ENCODE results near the gene HARS1.
"Not testable (repeated sequence)": the region's sequence is repeated elsewhere in the genome, so short reads cannot be mapped to it uniquely, and the experiment has no call there.

Gene HARS1

GRCh38 chr5:140690941-140691924 lies at the start of gene HARS1, which contains the start of gene HARS2:
Gene HARS1, minus strand, starts transcription at chr5:140691370. Its CDS starts 66 bp downstream, at chr5:140691304.
Gene HARS2, plus strand, starts transcription at chr5:140691455. Its CDS starts 194 bp downstream, at chr5:140691649.
- peak; percentile 80 to 85 (median 81) for DNase-seq (ENCODE audit: low read depth in 2 of 3, low spot score in 1 of 3)

DNA sequence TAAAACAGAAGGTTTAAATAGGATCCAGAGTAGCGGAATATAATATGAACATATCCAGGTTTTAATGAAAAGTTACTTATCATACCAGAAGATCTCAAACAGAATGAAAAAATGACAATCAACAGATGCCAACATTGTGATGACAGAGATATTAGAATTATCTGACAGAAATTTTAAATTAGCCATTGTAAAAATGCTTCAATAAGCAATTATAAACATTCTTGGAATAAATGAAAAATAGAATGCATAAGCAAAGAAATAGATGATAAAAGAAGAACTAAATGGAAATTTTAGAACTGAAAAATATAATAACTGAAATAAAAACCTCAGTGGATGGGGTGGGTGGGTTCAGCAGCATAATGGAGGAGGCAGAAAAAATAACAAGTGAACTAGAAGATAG lies 46.3 kb upstream of the HARS1 start:
- no peak for DNase-seq (ENCODE audit: low read depth in 2 of 3, low spot score in 1 of 3)

GRCh38 chr5:140734354-140734753 lies 43.2 kb upstream of the HARS1 start:
- DNase-seq (ENCODE audit: low read depth in 2 of 3, low spot score in 1 of 3): no peak

DNA sequence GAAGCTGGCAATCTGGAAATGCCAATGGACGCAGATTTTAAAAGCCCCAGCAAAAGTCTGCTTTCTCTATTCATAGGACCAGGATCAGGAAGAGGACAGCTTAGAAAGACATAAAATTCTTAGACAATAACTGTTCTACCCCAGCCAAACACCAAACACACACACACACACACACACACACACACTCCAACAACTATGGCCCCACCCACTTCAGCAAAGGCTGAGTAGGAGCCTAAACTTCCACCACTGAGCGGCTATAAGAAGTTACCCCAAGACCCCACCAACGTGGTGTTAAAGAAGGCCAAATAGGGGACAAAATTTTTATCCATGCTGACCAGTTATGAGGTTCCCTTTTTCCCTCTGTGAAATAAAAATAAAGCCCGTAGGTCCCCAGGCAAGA lies 41.9 kb upstream of the HARS1 start:
- DNase-seq (ENCODE audit: low read depth in 2 of 3, low spot score in 1 of 3): no peak

DNA sequence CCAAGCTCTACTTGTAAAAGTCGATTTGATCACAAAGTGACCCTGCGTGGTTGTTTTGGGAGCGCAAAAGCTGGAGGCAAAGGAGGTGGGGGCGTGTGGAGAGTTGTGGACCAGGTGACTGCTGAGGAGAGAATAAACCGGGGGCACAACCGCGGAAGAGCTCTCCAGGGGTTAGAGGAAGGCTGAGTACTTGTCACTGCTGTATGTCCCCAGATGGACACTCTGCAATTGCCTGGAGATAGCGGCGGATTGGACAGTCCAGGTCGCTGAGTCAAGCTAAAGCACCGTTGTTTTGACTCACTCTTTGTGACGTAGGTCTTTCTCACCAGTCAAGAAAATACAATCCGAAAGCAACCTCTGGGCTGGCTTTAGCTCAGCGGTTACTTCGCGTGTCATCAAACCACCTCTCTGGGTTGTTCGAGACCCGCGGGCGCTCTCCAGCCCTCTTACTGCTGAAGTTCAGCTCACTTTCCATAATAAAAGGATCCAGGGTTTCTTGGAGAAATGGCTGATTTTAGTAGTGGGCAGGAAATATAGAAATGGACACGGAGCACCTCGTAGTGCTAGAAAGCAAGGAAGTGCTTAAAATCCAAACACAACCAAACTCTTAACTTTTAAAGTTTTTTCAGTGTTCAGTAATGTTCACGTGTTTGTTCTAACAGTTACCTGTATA lies 34.8 kb upstream of the HARS1 start:
- DNase-seq (ENCODE audit: low read depth in 2 of 3, low spot score in 1 of 3): peak; percentile 72 to 90 (median 80)

DNA sequence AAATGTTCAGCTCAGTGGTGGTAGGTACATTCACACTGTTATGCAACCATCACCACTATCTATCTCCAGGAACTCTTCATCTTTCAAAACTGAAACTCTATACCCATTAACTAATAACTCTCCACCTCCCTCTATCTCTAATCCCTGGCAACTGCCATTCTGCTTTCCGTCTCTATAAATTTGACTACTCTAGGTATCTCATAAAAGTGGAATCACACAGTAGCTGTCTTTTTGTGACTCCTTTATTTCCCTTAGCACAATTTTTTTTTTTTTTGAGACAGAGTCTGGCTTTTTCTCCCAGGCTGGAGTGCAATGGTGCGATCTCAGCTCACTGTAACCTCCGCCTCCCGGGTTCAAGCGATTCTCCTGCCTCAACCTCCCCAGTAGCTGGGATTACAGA lies 30.2 kb upstream of the HARS1 start:
- not testable (repeated sequence) for DNase-seq (ENCODE audit: low read depth in 2 of 3, low spot score in 1 of 3)

- not testable (repeated sequence) for DNase-seq (ENCODE audit: low read depth in 2 of 3, low spot score in 1 of 3)
Measured at GRCh38 chr5:140720738-140721137, 29.6 kb upstream of the HARS1 start.

DNA sequence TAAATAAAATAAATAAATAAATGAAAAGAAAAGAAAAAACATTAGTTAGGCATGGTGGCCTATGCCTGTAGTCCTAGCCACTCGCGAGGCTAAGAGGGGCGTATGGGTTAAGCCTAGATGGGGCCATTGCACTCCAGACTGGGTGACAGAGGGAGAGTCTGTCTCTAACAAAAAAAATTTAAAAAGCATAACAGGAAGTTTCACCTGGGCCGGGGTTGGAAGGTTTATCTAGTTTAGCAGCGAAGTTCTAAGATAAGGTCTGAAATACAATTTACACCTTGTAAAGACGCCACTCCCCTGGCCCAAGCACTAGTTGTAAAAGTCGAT lies 27.1 kb upstream of the HARS1 start:
- no peak for DNase-seq (ENCODE audit: low read depth in 2 of 3, low spot score in 1 of 3)

DNA sequence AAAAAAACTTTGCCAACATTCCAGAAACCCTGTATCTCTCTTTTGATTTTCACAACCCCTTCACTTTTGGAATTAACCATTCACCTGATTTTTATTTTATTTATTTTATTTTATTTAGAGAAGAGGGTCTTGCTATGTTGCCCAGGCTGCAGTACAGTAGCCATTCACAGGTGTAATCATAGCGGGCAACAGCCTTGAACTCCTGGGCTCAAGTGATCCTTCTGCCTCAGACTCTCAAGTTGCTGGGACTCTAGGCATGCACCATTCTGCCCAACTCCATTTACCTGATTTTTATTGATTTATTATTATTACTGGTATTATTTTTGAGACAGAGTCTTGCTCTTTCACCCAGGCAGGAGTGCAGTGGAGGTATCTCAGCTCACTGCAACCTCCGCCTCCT lies 25.1 kb upstream of the HARS1 start:
- DNase-seq (ENCODE audit: low read depth in 2 of 3, low spot score in 1 of 3): not testable (repeated sequence)

- no peak for DNase-seq (ENCODE audit: low read depth in 2 of 3, low spot score in 1 of 3)
Measured at GRCh38 chr5:140713562-140714094, 22.5 kb upstream of the HARS1 start.

DNA sequence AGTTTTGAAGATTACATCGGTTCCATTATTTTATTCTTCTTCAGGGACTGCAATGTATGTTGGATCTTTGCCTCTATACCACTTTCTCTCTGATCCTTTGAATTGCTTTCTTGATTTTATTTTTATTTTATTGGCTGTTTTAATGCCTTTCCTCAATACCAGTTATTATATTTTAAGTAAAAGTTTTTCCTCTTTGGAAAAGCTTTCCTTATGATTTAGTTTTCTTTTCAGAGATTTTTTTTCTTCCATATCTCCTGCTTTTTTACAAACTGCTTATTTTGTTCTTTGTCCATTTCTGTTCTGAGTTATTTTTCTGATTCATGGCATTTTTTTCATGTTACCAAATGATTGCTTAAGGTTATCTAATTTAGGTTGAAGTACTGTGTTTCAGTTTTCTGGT lies 20.6 kb upstream of the HARS1 start:
- no peak for DNase-seq (ENCODE audit: low read depth in 2 of 3, low spot score in 1 of 3)

GRCh38 chr5:140710899-140711552 lies 19.9 kb upstream of the HARS1 start:
- peak; percentile 71 to 100 (median 90) for DNase-seq (ENCODE audit: low read depth in 2 of 3, low spot score in 1 of 3)

- not testable (repeated sequence) for DNase-seq (ENCODE audit: low read depth in 2 of 3, low spot score in 1 of 3)
Measured at GRCh38 chr5:140708787-140709186, 17.6 kb upstream of the HARS1 start.

DNA sequence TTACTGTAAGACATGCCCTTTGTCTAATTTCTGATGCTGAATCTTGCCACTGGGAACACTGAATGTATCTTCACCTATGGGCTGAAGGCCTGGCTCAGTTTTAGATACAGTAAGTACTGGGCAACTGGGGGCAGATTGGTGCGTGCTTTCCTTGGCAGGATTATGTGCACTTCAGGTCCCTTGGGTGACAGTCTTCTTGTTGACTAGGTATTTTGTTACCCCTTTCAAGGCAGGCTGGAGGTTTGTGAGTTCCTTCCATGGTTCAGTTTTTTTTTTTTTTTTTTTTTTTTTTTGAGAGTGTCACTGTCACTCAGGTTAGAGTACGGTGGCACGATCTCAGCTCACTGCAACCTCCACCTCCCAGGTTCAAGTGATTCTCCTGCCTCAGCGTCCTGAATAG lies 16.6 kb upstream of the HARS1 start:
- no peak for DNase-seq (ENCODE audit: low read depth in 2 of 3, low spot score in 1 of 3)

- DNase-seq (ENCODE audit: low read depth in 2 of 3, low spot score in 1 of 3): peak; percentile 87 to 88 (median 87)
Measured at GRCh38 chr5:140700177-140701144, 9.3 kb upstream of the HARS1 start, which contains the start of gene ZMAT2. Gene ZMAT2, plus strand, starts transcription at chr5:140700447. Its CDS starts 14 bp downstream, at chr5:140700461.

DNA sequence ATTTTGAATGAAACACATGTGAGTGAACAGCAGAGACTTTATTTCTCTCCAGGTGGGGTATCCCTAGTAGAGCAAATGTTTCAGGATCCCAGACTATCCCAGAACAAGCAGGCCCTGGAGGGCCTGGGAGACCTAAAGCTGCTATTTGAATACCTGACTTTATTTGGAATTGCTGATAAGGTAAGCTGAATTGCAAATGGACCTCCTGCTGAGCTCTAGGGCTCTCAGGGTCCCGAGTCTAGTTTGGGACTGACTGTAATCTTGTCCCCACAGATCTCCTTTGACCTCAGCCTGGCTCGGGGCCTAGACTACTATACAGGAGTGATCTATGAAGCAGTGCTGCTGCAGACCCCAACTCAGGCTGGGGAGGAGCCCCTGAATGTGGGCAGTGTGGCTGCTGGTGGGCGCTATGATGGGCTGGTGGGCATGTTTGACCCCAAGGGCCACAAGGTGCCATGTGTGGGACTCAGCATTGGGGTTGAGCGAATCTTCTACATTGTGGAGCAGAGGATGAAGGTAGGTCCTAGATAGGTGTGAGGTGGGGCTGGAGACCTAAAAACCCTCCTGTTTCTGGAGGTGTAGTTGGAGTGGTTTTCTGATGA lies 5.8 kb upstream of the HARS1 start:
- DNase-seq (ENCODE audit: low read depth in 2 of 3, low spot score in 1 of 3): no peak

DNA sequence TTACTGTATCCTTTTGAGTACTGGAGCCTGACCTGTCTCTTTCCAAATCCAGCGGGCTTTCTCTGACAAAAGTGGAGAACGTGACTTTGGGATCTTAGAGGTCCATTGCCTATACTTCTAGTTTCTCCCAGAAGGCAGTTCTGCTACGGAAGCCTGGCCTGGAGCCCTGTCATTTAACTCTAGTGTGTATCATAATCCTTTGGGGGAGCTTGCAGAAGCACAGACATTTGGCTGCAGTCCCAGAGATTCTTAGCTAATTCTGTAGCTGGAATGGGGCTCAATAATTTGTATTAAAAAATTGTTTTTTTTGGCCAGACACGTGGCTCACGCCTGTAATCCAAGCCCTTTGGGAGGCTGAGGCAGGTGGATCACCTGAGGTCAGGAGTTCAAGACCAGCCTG lies 3.1 kb upstream of the HARS1 start:
- DNase-seq (ENCODE audit: low read depth in 2 of 3, low spot score in 1 of 3): no peak

- DNase-seq (ENCODE audit: low read depth in 2 of 3, low spot score in 1 of 3): no peak
Measured at GRCh38 chr5:140690376-140690932, 716 bp downstream of the HARS1 start.

- DNase-seq (ENCODE audit: low read depth in 2 of 3, low spot score in 1 of 3): no peak
Measured at GRCh38 chr5:140678993-140679392, 12.2 kb downstream of the HARS1 start.

Measured in stimulated activated CD4-positive, alpha-beta T cell treated with anti-CD3 and anti-CD28 coated beads, Interleukin-12 subunit alpha, Interleukin-12 subunit beta, amount 100 ng/mL, for 48 hours (primary cell).